HG03354 (cell line): Measurements from ENCODE around the gene SGIP1.
"Not testable (repeated sequence)": the region's sequence is repeated elsewhere in the genome, so short reads cannot be mapped to it uniquely, and the experiment has no call there.

Experiments
- ATAC-seq: cut with Tn5 transposase; IDR thresholded peaks from one replicate; pipeline ENCODE4 v1.9.1; 2021; ENCODE audit warnings: mild to moderate bottlenecking; ENCODE audit not compliant: unreplicated experiment, poor library complexity, severe bottlenecking

SGIP1 gene

GRCh38 chr1:66779475-66780078 lies 245.6 kb downstream of the SGIP1 start:
- no peak for ATAC-seq

GRCh38 chr1:66785800-66786199 lies 251.8 kb downstream of the SGIP1 start:
- ATAC-seq, result not testable (repeated sequence)

GRCh38 chr1:66787641-66788040 lies 253.7 kb downstream of the SGIP1 start:
- ATAC-seq, result no peak

- ATAC-seq, result peak; percentile 75
Measured at GRCh38 chr1:66788231-66788939, 254.4 kb downstream of the SGIP1 start.

DNA sequence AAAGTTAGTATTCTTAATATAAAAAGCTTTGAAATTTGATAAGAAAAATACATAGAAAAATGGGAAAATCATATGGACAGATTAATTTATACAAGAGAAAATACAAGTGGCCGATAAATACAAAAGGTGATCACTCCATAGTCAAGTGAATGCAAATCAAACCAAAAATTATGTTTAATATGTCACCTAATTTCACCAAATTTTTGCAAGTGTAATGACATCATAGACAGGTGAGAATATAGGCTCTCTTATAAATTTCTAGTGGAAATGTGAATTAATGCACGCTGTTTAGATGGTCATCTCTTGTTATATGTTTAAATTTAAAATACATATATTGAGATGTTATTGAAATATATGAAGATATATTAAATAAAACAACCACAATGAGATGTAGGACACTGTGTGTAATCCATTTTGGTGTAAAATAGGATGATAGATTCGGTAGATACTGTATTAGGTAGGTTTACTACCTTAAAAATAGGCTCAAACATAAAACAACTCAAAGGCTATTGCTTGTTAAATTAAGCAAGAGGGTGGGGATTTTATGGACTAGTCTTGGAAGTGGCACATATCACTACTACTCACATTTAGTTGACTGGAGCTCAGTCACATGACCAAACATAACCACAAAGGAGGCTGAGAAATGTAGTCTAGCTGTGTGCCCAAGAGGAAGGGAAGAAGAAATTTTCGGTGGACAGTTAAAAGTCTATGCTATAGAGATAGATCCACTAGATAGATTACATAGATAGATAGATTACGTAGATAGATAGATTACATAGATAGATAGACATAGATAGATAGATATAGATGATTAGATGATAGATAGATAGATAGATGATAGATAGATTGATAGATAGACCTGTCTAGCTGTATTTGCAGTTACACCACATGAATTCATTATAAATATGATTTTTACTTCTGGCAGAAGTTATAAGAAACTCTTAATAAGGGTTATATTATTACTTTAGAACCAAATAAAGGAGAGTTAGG lies 258.0 kb downstream of the SGIP1 start:
- no peak for ATAC-seq

GRCh38 chr1:66795839-66796238 lies 261.9 kb downstream of the SGIP1 start:
- ATAC-seq, result not testable (repeated sequence)
